ENCODE data around the gene THRB. TPM values are rescaled to one million over a fixed set of nuclear protein-coding genes. Genes with fewer than 3 reads are reported as not detected.

The THRB gene
- polyA plus RNA-seq, 1 of the 3 experiments (the other 2 are of a cell fraction), result 0.02 TPM

DNA sequence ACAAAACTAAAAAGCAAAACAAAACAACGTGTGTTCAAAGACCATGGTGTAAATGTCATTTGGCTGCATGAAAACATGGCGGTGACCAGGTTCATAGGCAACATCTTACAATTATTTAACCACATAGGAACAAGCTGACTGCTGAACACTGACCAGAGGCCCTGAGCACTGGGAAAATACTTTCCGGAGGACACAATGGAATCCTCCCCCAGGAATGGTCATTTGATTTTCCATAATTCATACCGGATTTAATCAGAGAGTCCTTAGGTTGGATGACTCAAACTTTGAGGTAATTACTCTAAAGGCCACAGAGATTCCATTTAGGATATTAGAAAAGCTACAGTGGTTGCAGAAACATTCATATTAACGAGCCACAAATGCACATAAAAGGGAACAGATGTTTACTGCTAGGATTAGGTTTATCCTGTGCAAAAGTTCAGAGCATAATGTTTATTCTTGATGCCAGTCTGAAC lies 294.8 kb downstream of the THRB start (continued):
- TF ChIP-seq, protein P1, sequence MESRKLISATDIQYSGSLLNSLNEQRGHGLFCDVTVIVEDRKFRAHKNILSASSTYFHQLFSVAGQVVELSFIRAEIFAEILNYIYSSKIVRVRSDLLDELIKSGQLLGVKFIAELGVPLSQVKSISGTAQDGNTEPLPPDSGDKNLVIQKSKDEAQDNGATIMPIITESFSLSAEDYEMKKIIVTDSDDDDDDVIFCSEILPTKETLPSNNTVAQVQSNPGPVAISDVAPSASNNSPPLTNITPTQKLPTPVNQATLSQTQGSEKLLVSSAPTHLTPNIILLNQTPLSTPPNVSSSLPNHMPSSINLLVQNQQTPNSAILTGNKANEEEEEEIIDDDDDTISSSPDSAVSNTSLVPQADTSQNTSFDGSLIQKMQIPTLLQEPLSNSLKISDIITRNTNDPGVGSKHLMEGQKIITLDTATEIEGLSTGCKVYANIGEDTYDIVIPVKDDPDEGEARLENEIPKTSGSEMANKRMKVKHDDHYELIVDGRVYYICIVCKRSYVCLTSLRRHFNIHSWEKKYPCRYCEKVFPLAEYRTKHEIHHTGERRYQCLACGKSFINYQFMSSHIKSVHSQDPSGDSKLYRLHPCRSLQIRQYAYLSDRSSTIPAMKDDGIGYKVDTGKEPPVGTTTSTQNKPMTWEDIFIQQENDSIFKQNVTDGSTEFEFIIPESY (IDR thresholded peaks at IDR 0.05; ENCODE audit: borderline replicate concordance, low read depth), result peak; percentile 38; the same call in 1 of the 2 replicates
- no peak for TF ChIP-seq FOXJ3 (CRISPR knock-in tag; IDR thresholded peaks at IDR 0.05)
- peak; percentile 82 for TF ChIP-seq JUND (IDR thresholded peaks at IDR 0.05)
- TF ChIP-seq RXRA (IDR thresholded peaks at IDR 0.05; ENCODE audit: borderline replicate concordance, low read depth), result peak; percentile 68
- no peak for TF ChIP-seq EZH2phosphoT487 (IDR thresholded peaks at IDR 0.05; ENCODE audit: borderline replicate concordance, low read depth)
- TF ChIP-seq, protein P2, sequence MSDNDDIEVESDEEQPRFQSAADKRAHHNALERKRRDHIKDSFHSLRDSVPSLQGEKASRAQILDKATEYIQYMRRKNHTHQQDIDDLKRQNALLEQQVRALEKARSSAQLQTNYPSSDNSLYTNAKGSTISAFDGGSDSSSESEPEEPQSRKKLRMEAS (IDR thresholded peaks at IDR 0.05; ENCODE audit: low read depth), result peak; percentile 55; the same call in 1 of the 2 replicates
- TF ChIP-seq, protein P3, sequence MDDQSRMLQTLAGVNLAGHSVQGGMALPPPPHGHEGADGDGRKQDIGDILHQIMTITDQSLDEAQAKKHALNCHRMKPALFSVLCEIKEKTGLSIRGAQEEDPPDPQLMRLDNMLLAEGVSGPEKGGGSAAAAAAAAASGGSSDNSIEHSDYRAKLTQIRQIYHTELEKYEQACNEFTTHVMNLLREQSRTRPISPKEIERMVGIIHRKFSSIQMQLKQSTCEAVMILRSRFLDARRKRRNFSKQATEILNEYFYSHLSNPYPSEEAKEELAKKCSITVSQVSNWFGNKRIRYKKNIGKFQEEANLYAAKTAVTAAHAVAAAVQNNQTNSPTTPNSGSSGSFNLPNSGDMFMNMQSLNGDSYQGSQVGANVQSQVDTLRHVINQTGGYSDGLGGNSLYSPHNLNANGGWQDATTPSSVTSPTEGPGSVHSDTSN (IDR thresholded peaks at IDR 0.05), result peak; percentile 84
- peak; percentile 78 for TF ChIP-seq FOSL2 (IDR thresholded peaks at IDR 0.05; ENCODE audit: borderline replicate concordance, low read depth)
- TF ChIP-seq, protein P4, sequence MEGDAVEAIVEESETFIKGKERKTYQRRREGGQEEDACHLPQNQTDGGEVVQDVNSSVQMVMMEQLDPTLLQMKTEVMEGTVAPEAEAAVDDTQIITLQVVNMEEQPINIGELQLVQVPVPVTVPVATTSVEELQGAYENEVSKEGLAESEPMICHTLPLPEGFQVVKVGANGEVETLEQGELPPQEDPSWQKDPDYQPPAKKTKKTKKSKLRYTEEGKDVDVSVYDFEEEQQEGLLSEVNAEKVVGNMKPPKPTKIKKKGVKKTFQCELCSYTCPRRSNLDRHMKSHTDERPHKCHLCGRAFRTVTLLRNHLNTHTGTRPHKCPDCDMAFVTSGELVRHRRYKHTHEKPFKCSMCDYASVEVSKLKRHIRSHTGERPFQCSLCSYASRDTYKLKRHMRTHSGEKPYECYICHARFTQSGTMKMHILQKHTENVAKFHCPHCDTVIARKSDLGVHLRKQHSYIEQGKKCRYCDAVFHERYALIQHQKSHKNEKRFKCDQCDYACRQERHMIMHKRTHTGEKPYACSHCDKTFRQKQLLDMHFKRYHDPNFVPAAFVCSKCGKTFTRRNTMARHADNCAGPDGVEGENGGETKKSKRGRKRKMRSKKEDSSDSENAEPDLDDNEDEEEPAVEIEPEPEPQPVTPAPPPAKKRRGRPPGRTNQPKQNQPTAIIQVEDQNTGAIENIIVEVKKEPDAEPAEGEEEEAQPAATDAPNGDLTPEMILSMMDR (IDR thresholded peaks at IDR 0.05), result no peak
- peak; percentile 55; the same call in 1 of the 2 replicates for TF ChIP-seq NFIC (IDR thresholded peaks at IDR 0.05; ENCODE audit: borderline replicate concordance)
- TF ChIP-seq RAD21 (IDR thresholded peaks at IDR 0.05; ENCODE audit: low read length), result peak; percentile 1; the same call in 1 of the 2 replicates
- TF ChIP-seq, protein P5, sequence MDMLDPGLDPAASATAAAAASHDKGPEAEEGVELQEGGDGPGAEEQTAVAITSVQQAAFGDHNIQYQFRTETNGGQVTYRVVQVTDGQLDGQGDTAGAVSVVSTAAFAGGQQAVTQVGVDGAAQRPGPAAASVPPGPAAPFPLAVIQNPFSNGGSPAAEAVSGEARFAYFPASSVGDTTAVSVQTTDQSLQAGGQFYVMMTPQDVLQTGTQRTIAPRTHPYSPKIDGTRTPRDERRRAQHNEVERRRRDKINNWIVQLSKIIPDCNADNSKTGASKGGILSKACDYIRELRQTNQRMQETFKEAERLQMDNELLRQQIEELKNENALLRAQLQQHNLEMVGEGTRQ (IDR thresholded peaks at IDR 0.05; ENCODE audit: borderline replicate concordance, low read depth, low read length), result no peak
- TF ChIP-seq, protein P6, sequence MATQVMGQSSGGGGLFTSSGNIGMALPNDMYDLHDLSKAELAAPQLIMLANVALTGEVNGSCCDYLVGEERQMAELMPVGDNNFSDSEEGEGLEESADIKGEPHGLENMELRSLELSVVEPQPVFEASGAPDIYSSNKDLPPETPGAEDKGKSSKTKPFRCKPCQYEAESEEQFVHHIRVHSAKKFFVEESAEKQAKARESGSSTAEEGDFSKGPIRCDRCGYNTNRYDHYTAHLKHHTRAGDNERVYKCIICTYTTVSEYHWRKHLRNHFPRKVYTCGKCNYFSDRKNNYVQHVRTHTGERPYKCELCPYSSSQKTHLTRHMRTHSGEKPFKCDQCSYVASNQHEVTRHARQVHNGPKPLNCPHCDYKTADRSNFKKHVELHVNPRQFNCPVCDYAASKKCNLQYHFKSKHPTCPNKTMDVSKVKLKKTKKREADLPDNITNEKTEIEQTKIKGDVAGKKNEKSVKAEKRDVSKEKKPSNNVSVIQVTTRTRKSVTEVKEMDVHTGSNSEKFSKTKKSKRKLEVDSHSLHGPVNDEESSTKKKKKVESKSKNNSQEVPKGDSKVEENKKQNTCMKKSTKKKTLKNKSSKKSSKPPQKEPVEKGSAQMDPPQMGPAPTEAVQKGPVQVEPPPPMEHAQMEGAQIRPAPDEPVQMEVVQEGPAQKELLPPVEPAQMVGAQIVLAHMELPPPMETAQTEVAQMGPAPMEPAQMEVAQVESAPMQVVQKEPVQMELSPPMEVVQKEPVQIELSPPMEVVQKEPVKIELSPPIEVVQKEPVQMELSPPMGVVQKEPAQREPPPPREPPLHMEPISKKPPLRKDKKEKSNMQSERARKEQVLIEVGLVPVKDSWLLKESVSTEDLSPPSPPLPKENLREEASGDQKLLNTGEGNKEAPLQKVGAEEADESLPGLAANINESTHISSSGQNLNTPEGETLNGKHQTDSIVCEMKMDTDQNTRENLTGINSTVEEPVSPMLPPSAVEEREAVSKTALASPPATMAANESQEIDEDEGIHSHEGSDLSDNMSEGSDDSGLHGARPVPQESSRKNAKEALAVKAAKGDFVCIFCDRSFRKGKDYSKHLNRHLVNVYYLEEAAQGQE (IDR thresholded peaks at IDR 0.05; ENCODE audit: low read depth, low read length), result peak; percentile 54; the same call in 1 of the 2 replicates
- TF ChIP-seq RFX5 (IDR thresholded peaks at IDR 0.05; ENCODE audit: low read length), result no peak
- TF ChIP-seq, protein P7, sequence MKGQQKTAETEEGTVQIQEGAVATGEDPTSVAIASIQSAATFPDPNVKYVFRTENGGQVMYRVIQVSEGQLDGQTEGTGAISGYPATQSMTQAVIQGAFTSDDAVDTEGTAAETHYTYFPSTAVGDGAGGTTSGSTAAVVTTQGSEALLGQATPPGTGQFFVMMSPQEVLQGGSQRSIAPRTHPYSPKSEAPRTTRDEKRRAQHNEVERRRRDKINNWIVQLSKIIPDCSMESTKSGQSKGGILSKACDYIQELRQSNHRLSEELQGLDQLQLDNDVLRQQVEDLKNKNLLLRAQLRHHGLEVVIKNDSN (IDR thresholded peaks at IDR 0.05; ENCODE audit: borderline replicate concordance, low read depth), result no peak
